Epithelial cell of proximal tubule (primary cell): ENCODE measurements around the gene MBP. TPM values are rescaled to one million over a fixed set of nuclear protein-coding genes. Genes with fewer than 3 reads are reported as not detected.

Source experiments
- DNase-seq: peaks from one replicate; pipeline ENCODE4 v3.0.0-alpha.2; 2011; ENCODE audit warnings: low read depth
- H3K4me3 ChIP-seq: 2 replicates; pipeline ENCODE4 v1.5.1; 2011; ENCODE audit warnings: low read depth, mild to moderate bottlenecking, low read length
- total RNA-seq: library from RNA; depleted of rRNA; stranded (reverse); fragments of >200 nt; gene quantifications from 2 replicates; pipeline ENCODE4 v1.2.3, GENCODE V29; 2015
- TF ChIP-seq, protein P1 (sequence below): conservative IDR thresholded peaks from 2 replicates; pipeline ENCODE4 v1.5.1; 2012; ENCODE audit warnings: low read depth, mild to moderate bottlenecking, low read length

Gene MBP
- total RNA-seq, 1 donor from 2014 or later = 19.1 TPM

DNA sequence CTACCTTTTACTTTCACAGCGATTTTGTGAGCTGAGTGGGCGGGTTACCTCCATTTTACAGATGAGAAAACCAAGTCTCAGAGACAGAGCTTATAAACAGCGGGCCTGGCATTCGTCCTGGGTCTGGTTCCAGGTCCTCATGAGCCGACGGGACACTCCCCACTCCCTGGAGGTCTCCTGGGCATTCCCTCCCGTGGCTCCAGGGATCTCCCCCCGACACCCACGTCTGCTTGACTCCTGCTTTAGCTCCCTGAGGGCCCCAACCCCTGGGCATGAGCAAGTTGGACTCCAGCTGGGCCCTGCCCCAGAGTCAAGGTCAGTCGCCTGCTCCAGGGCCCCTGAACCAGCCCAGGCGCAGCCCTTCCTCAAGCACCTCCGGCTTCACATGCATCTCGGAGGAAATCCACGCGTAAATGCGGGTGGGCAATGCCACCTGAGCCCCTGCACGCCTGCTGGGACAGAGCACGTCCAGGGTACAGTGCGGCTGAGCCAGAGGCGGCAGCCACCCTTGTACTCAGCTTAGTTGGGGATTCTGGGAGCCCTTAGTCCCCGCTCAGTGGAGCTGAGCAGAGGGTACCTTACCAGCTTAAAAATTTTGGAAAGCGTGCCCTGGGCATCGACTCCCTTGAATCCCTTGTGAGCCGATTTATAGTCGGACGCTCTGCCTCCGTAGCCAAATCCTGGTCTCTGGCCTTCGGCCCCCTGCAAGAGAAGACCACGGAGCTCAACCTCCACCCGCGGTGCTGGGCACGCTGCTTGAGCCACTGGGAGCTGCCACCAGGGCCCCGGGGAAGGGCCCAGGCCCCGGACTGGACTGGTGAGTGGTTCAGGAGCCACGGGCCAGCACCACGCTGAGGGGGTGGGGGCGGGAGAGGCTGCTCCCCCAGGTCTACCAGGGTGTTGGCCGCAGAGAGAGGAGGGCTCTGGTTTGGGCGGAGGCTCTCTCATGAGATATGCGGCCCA is 148.1 kb downstream of the MBP start:
- no peak for DNase-seq
- no peak overlapping the region for H3K4me3 ChIP-seq
- TF ChIP-seq, protein P1, sequence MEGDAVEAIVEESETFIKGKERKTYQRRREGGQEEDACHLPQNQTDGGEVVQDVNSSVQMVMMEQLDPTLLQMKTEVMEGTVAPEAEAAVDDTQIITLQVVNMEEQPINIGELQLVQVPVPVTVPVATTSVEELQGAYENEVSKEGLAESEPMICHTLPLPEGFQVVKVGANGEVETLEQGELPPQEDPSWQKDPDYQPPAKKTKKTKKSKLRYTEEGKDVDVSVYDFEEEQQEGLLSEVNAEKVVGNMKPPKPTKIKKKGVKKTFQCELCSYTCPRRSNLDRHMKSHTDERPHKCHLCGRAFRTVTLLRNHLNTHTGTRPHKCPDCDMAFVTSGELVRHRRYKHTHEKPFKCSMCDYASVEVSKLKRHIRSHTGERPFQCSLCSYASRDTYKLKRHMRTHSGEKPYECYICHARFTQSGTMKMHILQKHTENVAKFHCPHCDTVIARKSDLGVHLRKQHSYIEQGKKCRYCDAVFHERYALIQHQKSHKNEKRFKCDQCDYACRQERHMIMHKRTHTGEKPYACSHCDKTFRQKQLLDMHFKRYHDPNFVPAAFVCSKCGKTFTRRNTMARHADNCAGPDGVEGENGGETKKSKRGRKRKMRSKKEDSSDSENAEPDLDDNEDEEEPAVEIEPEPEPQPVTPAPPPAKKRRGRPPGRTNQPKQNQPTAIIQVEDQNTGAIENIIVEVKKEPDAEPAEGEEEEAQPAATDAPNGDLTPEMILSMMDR = no peak

GRCh38 chr18:76983613-76984051 is 149.0 kb downstream of the MBP start:
- DNase-seq = no peak
- no peak overlapping the region for H3K4me3 ChIP-seq
- TF ChIP-seq, protein P1 = no peak

DNA sequence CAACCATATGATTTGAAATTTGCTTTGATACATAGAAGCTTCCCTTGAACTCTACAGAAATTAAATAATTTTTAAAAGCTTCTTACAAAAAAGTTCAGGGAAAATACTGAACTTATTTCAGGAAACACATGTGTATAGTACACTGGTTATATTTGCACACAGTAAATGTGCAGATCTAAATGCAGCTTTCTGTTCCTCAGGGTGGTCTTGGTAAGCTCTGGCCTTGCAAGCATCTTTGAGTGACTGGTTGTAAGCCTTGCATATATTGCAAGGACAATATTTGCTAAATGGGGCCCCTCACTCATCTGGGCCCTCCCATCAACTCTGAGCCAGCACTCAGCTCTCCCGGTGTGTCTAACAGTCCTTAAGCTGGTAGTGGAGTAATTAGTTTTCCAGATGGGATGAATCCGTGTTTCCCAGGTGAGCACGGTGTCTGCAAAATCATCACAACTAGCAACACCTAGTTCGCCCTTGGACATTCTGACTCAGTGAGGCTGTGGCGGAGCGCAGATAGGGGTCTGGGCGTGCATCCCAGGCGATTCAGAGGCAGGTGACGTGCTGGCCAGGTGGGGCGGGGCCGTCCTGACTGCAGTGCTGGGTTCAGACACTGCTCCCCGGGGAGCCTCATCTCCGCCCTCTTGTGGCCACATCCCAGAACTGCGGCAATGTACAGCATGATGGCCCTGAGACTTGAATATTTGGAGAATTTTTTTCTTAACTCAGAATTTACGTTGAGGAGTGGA is 149.6 kb downstream of the MBP start:
- TF ChIP-seq, protein P1 = peak; percentile 96
- no peak overlapping the region for H3K4me3 ChIP-seq
- no peak for DNase-seq

- H3K4me3 ChIP-seq = no peak overlapping the region
- no peak for DNase-seq
- TF ChIP-seq, protein P1 = no peak
These were observed 150.5 kb downstream of the MBP start for GRCh38 chr18:76982038-76982437.

DNA sequence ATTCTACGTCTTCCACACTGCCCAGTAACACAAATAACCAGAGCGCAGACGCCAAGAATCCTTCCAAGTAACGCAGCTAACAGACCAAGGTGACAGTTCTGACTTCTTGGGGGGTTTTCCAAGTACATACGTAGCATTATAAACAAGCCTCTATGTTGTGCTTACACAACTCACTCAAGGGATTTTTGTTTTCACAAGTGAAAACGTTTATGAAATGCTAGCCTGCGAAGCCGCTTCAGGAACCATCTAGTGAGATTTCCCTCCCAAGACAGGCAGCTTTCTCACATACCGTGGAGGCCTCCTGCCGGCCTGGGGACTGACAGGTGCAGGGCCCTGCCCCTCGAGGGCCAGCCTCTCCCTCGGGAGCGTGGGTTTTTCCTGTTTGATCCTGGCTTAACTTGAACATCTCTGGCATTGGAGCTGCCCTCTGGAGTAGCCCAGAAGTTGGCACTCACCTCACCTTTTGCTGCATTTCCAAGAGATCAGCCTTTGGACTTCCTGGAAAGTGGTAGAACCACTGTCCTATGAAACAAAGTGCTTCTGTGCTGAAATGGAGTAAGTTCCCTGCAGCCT is 151.1 kb downstream of the MBP start:
- DNase-seq = no peak
- H3K4me3 ChIP-seq = no peak overlapping the region
- TF ChIP-seq, protein P1 = no peak

DNA sequence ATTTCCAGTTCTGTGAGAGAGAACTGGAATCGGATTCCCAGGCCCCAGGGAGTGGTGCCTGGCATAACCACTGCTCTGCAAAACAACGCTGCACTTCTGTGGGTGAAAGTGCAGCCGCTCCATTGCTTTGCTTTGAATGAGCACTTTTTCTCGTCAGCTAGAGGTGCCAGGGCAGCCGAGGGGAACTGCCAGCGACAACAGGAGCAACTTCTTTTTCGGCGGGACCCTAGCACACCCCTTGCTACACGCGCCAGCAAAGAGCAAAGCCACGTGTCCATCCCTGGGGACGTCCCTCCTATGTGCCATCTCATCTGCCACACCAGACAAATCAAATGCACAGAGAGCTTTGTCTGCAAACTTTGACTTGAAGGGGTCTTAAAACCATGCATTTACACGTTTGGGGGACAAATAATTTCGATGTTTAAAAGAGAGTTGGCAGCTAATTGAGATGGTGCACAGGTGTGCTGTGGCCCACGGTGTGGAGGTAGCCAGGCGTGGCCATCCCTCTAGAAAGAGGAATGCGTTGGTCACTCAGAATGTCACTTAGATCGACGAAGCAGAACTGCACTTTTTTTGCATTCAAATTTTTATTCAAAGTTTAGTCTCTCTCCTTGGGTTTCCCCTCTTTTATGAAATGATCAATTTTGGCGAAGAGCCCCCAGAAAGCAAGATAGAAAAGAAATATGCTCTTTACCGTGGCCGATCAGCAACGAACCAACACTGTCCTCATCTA is 151.8 kb downstream of the MBP start:
- TF ChIP-seq, protein P1 = no peak
- H3K4me3 ChIP-seq = no peak overlapping the region
- DNase-seq = no peak
